ENCODE data around the gene ZNF576. TPM values are rescaled to one million over a fixed set of nuclear protein-coding genes. Genes with fewer than 3 reads are reported as not detected.
"Not testable (repeated sequence)": the region's sequence is repeated elsewhere in the genome, so short reads cannot be mapped to it uniquely, and the experiment has no call there.

ZNF576 gene
- total RNA-seq, 4 donors from 2014 or later: 9.9 to 18.8 (median 15.2) TPM

GRCh38 chr19:43599635-43600295, 3.4 kb downstream of the ZNF576 start:
- Histone ChIP-seq H3K9me3 (no peaks in the 10 kb centered on the region), H3K36me3 (peaks cover 0 to 49% (median 6%) of the 10 kb centered on the region in 3 donors), H3K27me3 (no peaks in the 10 kb centered on the region), H3K4me1 (peaks cover 0 to 36% (median 21%) of the 10 kb centered on the region in 4 donors), H3K27ac (peak overlapping the region in 1 of 4 donors; percentile 3), H3K4me3 (no peak overlapping the region)
- DNase-seq (ENCODE audit: low spot score in 2 of 2): no peak
- no peak for TF ChIP-seq EP300 (IDR thresholded peaks at IDR 0.05)
- peak in 2 of 5 experiments; percentile 5 to 14 for TF ChIP-seq CTCF (IDR thresholded peaks at IDR 0.05)
- 63 to 69% methylated on average over 4 of the region's 4 CpGs for WGBS, 2 donors

- Histone ChIP-seq H3K27ac (peak overlapping the region in 1 of 4 donors; percentile 3), H3K4me1 (peaks cover 0 to 31% (median 16%) of the 10 kb centered on the region in 4 donors), H3K36me3 (peaks cover 0 to 52% (median 6%) of the 10 kb centered on the region in 3 donors)
- not testable (repeated sequence) for DNase-seq (ENCODE audit: low spot score in 2 of 2); H3K9me3 ChIP-seq; H3K27me3 ChIP-seq; H3K4me3 ChIP-seq
- 64 to 70% methylated on average over 5 of the region's 5 CpGs for WGBS, 2 donors
Observed at GRCh38 chr19:43600326-43600725, 3.9 kb downstream of the ZNF576 start.

- H3K4me3 ChIP-seq: no peak overlapping the region
- H3K4me1 ChIP-seq: peaks cover 0 to 9% (median 0%) of the 10 kb centered on the region in 4 donors
- peaks cover 0 to 49% (median 0%) of the 10 kb centered on the region in 3 donors for H3K36me3 ChIP-seq
- TF ChIP-seq EP300 (IDR thresholded peaks at IDR 0.05) (no peak), CTCF (IDR thresholded peaks at IDR 0.05) (no peak), POLR2A (IDR thresholded peaks at IDR 0.05) (no peak)
- WGBS, 2 donors: 60 to 66% methylated on average over 7 of the region's 7 CpGs
- no peak overlapping the region for H3K27ac ChIP-seq
- H3K27me3 ChIP-seq: no peaks in the 10 kb centered on the region
- H3K9me3 ChIP-seq: no peaks in the 10 kb centered on the region
- no peak for DNase-seq (ENCODE audit: low spot score in 2 of 2)
Observed at GRCh38 chr19:43605875-43606568, 9.6 kb downstream of the ZNF576 start.

- H3K27me3 ChIP-seq: no peaks in the 10 kb centered on the region
- no peak overlapping the region for H3K4me3 ChIP-seq
- no peak overlapping the region for H3K27ac ChIP-seq
- DNase-seq (ENCODE audit: low spot score in 2 of 2): no peak
- peaks cover 0 to 10% (median 0%) of the 10 kb centered on the region in 4 donors for H3K4me1 ChIP-seq
- TF ChIP-seq EP300 (IDR thresholded peaks at IDR 0.05) (no peak), POLR2A (IDR thresholded peaks at IDR 0.05) (no peak), CTCF (IDR thresholded peaks at IDR 0.05) (no peak)
- peaks cover 0 to 46% (median 0%) of the 10 kb centered on the region in 3 donors for H3K36me3 ChIP-seq
- H3K9me3 ChIP-seq: no peaks in the 10 kb centered on the region
- 88 to 92% methylated on average over 7 of the region's 7 CpGs for WGBS, 2 donors
Observed at GRCh38 chr19:43606569-43607229, 10.3 kb downstream of the ZNF576 start.

GRCh38 chr19:43607238-43608205, 11.1 kb downstream of the ZNF576 start:
- WGBS, 2 donors: 68 to 79% methylated on average over 26 to 28 of the region's 28 CpGs
- no peak overlapping the region for H3K27ac ChIP-seq
- DNase-seq (ENCODE audit: low spot score in 2 of 2): no peak
- no peaks in the 10 kb centered on the region for H3K9me3 ChIP-seq
- H3K27me3 ChIP-seq: no peaks in the 10 kb centered on the region
- peaks cover 0 to 46% (median 0%) of the 10 kb centered on the region in 3 donors for H3K36me3 ChIP-seq
- H3K4me3 ChIP-seq: no peak overlapping the region
- TF ChIP-seq POLR2A (IDR thresholded peaks at IDR 0.05) (no peak), EP300 (IDR thresholded peaks at IDR 0.05) (no peak), CTCF (IDR thresholded peaks at IDR 0.05) (no peak)
- H3K4me1 ChIP-seq: peaks cover 0 to 10% (median 0%) of the 10 kb centered on the region in 4 donors

Measured in tibial nerve (tissue), 4 donors.